Activated CD4-positive, alpha-beta T cell treated with anti-CD3 and anti-CD28 coated beads, Interleukin-2, amount 50 U/mL, for 4 hours (primary cell): ENCODE data around the gene NDUFAF3.
A peak's percentile ranks its signal among the peaks of the same experiment; 100 is the strongest.
"Not testable (repeated sequence)": the region's sequence is repeated elsewhere in the genome, so short reads cannot be mapped to it uniquely, and the experiment has no call there.

ENCODE experiments used
- DNase-seq, 2 experiments: peaks; one replicate each; pipeline ENCODE4 v3.0.0-alpha.2; 2020

Gene NDUFAF3

GRCh38 chr3:49001155-49001554 lies 20.8 kb upstream of the NDUFAF3 start:
- no peak for DNase-seq

DNA sequence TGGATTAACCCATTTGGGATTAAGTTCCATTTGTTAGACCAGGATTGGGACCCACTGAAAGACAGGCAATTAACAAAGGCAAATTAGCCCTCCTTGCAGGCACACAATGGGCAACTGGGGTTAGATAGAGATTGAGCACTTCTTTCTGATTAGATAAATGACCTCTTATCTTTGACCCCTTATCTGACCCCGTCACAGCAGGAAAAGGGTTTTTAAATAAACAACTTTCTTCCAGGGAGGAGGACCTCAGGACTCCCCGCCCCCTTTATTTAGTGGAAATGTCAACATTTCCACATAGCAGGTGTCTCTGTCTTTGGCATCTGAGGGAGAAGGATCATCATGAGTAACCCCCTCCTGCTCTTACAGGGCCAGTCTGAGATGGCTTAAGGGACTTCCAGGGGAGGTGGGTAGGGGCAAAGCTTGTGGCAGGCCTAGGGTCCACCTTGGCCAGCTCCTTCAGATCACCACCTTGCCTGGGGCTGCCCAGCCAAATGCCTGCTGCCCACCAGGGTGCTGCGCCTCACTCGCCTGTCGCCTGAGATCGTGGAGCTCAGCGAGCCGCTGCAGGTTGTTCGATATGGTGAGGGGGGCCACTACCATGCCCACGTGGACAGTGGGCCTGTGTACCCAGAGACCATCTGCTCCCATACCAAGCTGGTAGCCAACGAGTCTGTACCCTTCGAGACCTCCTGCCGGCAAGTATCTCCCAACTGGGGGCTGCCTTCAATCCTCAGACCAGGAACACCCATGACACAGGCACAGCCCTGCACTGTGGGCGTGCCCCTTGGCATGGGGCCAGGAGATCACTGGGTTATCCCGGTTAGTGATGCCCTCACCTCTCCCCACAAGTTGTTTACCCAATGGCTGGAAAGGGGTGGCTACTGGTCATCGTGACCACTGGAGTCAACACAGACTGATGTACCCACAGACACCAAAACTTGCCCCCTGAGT lies 17.3 kb upstream of the NDUFAF3 start:
- no peak for DNase-seq

DNA sequence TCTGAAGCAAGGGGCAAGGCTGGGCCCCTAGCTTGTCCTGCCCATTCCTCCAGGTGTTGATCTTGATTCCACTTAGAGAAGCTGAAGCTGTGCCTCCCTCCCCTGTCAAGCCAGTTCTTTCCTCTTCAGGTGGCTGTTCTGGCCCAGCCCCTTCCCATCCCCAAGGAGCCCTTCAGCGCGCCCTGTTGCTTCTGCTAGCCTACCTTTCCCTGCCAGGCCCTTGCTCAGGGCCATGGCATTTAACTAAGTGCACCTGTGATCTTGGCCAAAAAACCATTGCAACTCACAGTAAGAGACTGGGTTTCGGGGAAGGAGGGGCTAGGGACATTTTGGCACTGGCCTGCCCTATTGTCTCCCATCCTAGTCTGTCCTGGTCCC lies 16.6 kb upstream of the NDUFAF3 start:
- DNase-seq, result no peak

GRCh38 chr3:49005998-49006397 lies 15.9 kb upstream of the NDUFAF3 start:
- DNase-seq, result no peak

DNA sequence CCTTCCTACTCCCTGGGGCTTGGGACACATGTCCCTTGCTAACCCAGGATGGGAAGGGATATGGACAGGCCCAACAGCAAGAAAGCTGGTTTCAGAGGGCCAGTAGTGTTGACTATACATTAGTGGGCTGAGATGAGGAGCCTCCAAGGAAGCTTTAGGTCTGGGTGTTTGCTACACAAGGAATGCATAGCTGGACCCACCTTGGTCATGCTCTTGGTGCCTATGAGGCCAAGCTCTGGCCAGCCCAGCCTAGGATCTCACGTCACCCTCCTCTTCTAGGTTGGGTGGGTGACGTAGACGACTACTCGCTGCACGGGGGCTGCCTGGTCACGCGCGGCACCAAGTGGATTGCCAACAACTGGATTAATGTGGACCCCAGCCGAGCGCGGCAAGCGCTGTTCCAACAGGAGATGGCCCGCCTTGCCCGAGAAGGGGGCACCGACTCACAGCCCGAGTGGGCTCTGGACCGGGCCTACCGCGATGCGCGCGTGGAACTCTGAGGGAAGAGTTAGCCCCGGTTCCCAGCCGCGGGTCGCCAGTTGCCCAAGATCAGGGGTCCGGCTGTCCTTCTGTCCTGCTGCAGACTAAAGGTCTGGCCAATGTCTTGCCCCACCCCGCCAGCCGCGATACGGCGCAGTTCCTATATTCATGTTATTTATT lies 15.4 kb upstream of the NDUFAF3 start:
- no peak for DNase-seq

DNA sequence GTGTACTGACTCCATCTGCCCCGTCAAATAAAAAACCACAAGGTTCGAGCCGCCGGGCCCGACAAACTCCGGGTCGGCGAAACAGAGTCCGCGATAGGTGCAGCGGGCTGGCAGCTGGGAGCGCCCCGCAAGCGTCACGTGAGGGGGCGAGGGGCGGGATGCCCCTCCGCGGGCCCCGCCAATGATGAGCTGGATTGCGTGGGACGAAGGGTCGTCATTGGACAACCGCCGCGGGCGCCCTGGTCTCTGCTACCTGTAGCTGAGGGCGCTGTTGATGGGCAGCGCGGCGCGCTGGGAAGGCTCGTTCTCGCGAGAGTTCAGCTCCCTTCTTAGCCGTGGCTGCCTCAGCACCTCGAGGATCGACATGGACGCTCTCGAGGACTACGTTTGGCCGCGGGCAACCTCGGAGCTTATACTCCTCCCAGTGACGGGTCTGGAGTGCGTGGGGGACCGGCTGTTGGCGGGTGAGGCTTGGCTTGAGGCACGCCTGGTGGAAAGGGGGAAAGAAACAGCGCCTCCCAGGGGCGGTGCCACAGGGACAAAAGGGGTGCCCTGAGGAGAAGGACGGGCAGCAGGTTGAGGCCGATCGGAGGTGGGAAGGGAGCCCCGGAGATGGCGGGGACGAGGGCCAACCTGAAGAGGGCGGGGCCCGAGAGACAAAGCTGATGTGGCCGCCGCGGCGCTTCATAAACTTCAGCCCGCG lies 14.7 kb upstream of the NDUFAF3 start, which contains the start of gene WDR6:
Gene WDR6, plus strand, starts transcription at position 324 of the 703 bp plus-strand sequence. Its CDS starts 41 bp downstream, at position 365.
- peak; percentile 94 to 96 for DNase-seq

GRCh38 chr3:49007771-49008528 lies 14.0 kb upstream of the NDUFAF3 start:
- DNase-seq, result peak; percentile 87 to 91

DNA sequence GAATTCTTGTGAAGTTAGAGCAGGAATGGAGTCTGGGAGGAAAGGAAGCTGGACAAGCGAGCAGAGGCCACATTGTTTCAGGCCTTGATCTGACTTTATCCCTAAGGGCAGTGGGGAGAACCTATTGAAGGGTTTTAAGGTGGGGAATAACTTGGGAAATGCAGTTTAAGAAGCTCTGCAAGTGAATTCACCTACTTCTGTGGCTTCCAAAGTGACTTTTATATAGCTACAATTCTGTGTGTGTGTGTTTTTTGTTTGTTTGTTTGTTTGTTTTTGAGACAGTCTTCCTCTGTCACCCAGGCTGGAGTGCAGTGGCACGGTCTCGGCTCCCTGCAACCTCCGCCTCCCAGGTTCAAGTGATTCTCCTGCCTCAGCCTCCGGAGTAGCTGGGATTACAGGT lies 13.3 kb upstream of the NDUFAF3 start:
- DNase-seq, result not testable (repeated sequence)

GRCh38 chr3:49009396-49009795 lies 12.5 kb upstream of the NDUFAF3 start:
- no peak for DNase-seq

GRCh38 chr3:49012441-49013017 lies 9.4 kb upstream of the NDUFAF3 start:
- DNase-seq, result no peak

DNA sequence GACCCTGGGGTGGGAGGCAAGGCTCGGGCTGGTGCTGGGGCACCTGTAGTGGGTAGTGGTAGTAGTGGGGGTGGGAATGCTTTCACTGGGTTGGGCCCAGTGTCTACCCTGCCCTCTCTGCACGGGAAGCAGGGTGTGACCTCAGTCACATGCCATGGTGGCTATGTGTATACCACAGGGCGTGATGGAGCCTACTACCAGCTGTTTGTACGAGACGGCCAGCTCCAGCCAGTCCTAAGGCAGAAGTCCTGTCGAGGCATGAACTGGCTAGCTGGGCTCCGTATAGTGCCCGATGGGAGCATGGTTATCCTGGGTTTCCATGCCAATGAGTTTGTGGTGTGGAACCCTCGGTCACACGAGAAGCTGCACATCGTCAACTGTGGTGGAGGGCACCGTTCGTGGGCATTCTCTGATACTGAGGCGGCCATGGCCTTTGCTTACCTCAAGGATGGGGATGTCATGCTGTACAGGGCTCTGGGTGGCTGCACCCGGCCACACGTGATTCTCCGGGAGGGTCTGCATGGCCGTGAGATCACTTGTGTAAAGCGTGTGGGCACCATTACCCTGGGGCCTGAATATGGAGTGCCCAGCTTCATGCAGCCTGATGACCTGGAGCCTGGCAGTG lies 8.7 kb upstream of the NDUFAF3 start:
- no peak for DNase-seq

- peak; percentile 42 to 50 for DNase-seq
Measured at GRCh38 chr3:49013738-49014660, 7.9 kb upstream of the NDUFAF3 start.

GRCh38 chr3:49015072-49015471 lies 6.8 kb upstream of the NDUFAF3 start:
- no peak for DNase-seq

DNA sequence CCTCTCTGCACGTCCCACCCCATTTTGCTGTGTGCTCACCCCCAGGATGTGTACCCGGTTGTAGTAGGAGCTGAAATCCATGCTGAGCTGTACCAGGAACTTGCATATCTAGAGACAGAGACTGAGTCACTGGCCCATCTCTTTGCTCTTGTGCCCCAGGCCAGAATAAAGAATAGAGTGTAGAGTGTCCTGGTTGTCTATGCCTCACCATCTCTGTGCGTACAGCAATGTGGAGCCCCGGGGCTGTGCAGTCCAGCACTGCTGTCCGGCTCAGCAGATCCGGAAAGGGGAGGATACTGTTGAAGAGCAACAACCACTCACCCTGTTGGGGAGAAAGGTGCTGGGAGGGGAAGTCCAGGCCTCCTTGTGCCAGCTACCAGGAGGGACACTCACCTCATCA lies 6.2 kb upstream of the NDUFAF3 start:
- no peak for DNase-seq

DNA sequence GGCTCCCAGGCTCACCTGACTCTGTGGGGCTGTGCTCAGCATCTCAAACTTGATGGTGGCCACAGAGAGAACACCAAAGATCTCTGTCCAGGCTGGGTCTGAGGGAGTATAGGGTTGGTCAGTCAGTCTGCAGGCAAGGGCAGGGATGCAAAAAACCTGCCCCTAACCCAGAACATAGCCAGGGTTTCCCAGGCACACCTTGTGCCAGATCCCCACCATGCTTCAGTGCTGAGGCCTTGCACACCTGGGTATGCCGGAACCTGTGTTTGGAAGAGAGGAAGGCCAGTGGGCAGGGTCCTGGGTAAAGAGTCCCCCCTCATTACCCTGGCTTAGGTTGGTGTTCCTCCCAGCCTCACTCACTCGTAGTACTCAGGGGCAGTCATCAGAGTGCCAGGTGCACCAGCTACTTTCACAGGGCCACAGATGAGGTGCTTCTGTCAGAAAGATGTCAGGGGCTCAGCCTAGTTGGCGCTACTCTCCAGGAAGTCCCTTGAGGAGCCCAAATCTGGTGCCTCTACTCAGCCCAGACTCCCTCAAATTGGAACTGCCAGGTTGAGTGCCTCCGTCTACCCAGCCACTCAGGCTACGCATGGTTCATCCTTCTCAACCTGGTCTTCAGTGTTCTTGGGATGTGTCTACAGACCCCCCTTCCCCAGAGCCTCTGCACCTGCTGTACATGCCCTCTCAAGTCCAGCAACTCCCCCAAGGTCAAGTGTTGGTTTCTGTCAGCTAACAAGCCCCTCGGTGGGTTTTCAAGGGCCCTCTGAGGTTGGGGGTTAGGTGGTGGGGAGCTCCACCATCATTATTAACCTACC lies 5.3 kb upstream of the NDUFAF3 start:
- DNase-seq, result no peak

- no peak for DNase-seq
Measured at GRCh38 chr3:49017229-49017970, 4.5 kb upstream of the NDUFAF3 start.

DNA sequence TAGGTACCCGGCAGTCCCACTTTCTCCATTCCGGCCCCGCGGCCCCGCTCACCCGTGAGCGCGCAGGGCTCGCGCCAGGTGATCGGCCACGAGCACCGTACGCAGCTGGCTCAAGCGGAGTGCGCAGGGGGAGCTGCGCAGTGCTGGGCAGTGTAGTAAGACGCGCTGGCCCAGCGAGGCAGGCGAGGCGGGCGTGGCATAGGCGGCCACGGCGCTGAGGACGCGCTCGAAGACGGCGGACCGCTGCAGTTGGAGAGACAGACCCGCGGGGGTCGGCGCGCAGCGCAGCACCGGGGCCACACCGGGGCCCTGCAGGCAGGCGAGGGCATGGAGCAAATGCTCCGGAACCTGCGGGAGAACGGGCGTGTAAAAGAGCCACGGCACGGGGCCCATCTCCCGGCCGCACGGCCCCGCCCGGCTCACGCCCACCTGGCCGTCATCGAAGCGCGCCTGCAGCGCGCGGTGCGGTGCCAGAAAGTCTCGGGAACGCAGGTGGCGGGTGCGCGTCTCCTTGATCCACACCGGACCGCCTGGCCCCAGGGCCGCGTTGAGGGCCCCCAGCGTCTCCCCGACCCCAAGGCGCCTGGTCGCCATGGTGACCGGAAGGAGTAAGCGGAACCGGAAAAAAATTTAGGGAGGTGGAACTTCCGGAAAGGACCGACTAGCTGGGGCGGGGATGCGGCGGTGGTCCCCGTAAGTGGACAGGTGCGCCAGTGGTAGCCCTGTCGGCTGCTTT lies 3.8 kb upstream of the NDUFAF3 start, which contains the start of gene DALRD3:
Gene DALRD3, minus strand, starts transcription at position 610 of the 736 bp plus-strand sequence. Its CDS starts 16 bp downstream, at position 594.
- DNase-seq, result peak; percentile 34 to 40

DNA sequence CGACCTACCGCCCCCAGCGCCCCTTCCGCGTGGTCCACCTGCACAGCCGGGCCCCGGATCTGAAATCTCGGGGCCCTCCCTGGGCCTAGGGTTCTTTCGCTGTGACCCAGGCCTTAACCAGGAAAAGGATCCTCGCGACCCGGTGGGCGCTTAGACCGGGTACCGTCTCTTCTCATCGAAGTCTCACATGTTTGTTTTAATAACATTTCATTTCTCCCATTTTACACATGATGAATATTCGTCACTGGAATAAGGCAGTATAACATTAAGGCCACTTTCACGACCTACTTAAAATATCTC lies 3.3 kb upstream of the NDUFAF3 start:
- DNase-seq, result no peak
